ENCODE results near the gene TBC1D22A. TPM values are rescaled to one million over a fixed set of nuclear protein-coding genes. Genes with fewer than 3 reads are reported as not detected.

The TBC1D22A gene
- total RNA-seq, 3 donors from 2014 or later = 19.0 to 23.6 (median 23.6) TPM

DNA sequence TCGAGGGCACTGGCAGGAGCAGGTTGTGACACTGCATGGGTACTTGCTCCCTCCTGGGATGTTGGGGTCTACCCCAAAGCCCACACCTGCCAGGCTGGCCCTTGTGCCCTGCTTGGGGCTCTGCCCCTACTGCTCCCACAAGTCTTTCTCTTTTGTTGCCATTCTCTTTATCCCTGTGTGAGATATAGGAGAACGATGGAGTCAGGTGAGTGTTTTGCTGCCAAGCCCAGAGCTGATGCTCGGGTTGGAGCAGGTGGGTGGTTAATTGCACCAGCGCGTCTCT is 292.6 kb downstream of the TBC1D22A start:
- no peaks in the 10 kb centered on the region for H3K36me3 ChIP-seq
- no peaks in the 10 kb centered on the region for H3K9me3 ChIP-seq
- TF ChIP-seq POLR2AphosphoS5 (IDR thresholded peaks at IDR 0.05) (no peak), POLR2A (IDR thresholded peaks at IDR 0.05) (no peak)
- TF ChIP-seq, protein P1, sequence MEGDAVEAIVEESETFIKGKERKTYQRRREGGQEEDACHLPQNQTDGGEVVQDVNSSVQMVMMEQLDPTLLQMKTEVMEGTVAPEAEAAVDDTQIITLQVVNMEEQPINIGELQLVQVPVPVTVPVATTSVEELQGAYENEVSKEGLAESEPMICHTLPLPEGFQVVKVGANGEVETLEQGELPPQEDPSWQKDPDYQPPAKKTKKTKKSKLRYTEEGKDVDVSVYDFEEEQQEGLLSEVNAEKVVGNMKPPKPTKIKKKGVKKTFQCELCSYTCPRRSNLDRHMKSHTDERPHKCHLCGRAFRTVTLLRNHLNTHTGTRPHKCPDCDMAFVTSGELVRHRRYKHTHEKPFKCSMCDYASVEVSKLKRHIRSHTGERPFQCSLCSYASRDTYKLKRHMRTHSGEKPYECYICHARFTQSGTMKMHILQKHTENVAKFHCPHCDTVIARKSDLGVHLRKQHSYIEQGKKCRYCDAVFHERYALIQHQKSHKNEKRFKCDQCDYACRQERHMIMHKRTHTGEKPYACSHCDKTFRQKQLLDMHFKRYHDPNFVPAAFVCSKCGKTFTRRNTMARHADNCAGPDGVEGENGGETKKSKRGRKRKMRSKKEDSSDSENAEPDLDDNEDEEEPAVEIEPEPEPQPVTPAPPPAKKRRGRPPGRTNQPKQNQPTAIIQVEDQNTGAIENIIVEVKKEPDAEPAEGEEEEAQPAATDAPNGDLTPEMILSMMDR (IDR thresholded peaks at IDR 0.05) = no peak
- H3K27ac ChIP-seq = no peak overlapping the region
- intact Hi-C loops (cut with DNase I; ENCODE audit: low total_unique reads) = no loop called here
- H3K4me1 ChIP-seq = no peaks in the 10 kb centered on the region
- DNase-seq (ENCODE audit: low spot score in 2 of 2) = no peak
- no peaks in the 10 kb centered on the region for H3K27me3 ChIP-seq
- no peak overlapping the region for H3K4me3 ChIP-seq

- DNase-seq (ENCODE audit: low spot score in 2 of 2) = no peak
- intact Hi-C loops (cut with DNase I; ENCODE audit: low total_unique reads) = no loop called here
- TF ChIP-seq, protein P1 (IDR thresholded peaks at IDR 0.05) = no peak
- TF ChIP-seq POLR2AphosphoS5 (IDR thresholded peaks at IDR 0.05) (no peak), POLR2A (IDR thresholded peaks at IDR 0.05) (no peak)
- H3K4me3 ChIP-seq = no peak overlapping the region
- H3K36me3 ChIP-seq = no peaks in the 10 kb centered on the region
- no peaks in the 10 kb centered on the region for H3K4me1 ChIP-seq
- H3K27me3 ChIP-seq = no peaks in the 10 kb centered on the region
- no peak overlapping the region for H3K27ac ChIP-seq
- H3K9me3 ChIP-seq = no peaks in the 10 kb centered on the region
These were observed 293.0 kb downstream of the TBC1D22A start for GRCh38 chr22:47055461-47055860.

- Histone ChIP-seq H3K4me3 (no peak overlapping the region), H3K4me1 (no peaks in the 10 kb centered on the region), H3K9me3 (no peaks in the 10 kb centered on the region), H3K36me3 (no peaks in the 10 kb centered on the region), H3K27ac (no peak overlapping the region), H3K27me3 (no peaks in the 10 kb centered on the region)
- no peak for DNase-seq (ENCODE audit: low spot score in 2 of 2)
- intact Hi-C loops (cut with DNase I; ENCODE audit: low total_unique reads) = no loop called here
- TF ChIP-seq POLR2A (IDR thresholded peaks at IDR 0.05) (no peak), POLR2AphosphoS5 (IDR thresholded peaks at IDR 0.05) (no peak)
- TF ChIP-seq, protein P1 (IDR thresholded peaks at IDR 0.05) = no peak
These were observed 293.5 kb downstream of the TBC1D22A start for GRCh38 chr22:47055921-47056320.

- intact Hi-C loops (cut with DNase I; ENCODE audit: low total_unique reads) = no loop called here
- Histone ChIP-seq H3K4me3 (no peak overlapping the region), H3K4me1 (no peaks in the 10 kb centered on the region), H3K36me3 (no peaks in the 10 kb centered on the region), H3K27ac (no peak overlapping the region), H3K27me3 (no peaks in the 10 kb centered on the region), H3K9me3 (no peaks in the 10 kb centered on the region)
- TF ChIP-seq, protein P1 (IDR thresholded peaks at IDR 0.05) = no peak
- no peak for TF ChIP-seq POLR2AphosphoS5 (IDR thresholded peaks at IDR 0.05)
- no peak for TF ChIP-seq POLR2A (IDR thresholded peaks at IDR 0.05)
- DNase-seq (ENCODE audit: low spot score in 2 of 2) = no peak
These were observed 293.9 kb downstream of the TBC1D22A start for GRCh38 chr22:47056361-47056760.

DNA sequence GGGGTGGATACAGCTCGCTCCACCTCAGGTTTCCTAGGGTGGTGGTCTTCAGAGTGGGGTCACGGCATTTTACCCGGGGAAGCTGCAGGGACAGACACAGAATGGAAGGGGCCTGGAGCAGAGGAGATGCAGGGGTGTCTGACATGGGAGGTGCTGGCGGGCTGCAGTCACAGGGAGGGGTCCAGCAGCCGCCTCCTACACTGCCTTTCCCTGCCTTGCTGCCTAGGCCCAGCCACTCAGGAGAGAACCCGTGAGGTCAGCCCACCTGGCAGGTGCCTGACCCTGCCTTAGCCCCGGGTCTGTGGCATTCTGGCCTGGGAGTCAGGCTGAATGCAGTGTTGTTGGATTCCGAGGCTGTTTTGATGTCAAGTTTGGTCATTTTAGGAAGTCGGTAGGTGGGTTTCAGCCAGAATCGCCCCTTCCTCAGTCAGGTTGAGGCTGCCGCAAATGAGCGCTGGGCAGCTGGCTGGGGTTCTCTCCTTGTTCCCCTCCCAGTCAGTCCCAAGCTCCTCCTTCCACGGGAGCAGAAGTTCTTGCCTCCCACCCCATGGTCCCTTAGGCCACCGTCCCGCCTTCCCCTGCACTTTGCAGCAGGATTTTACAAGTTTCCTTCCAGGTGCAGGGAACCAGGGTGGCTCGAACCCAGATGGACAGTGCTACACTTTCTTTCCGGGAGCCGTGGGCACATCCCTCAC is 294.5 kb downstream of the TBC1D22A start:
- Histone ChIP-seq H3K27ac (no peak overlapping the region), H3K27me3 (no peaks in the 10 kb centered on the region), H3K4me3 (no peak overlapping the region), H3K36me3 (no peaks in the 10 kb centered on the region), H3K4me1 (no peaks in the 10 kb centered on the region), H3K9me3 (no peaks in the 10 kb centered on the region)
- DNase-seq (ENCODE audit: low spot score in 2 of 2) = no peak
- TF ChIP-seq, protein P1 (IDR thresholded peaks at IDR 0.05) = no peak
- TF ChIP-seq POLR2AphosphoS5 (IDR thresholded peaks at IDR 0.05) (no peak), POLR2A (IDR thresholded peaks at IDR 0.05) (no peak)
- intact Hi-C loops (cut with DNase I; ENCODE audit: low total_unique reads) = no loop called here
